SU-DHL-6 (cell line): ENCODE measurements around the gene TNFRSF19.

ENCODE experiments used
- CTCF ChIP-seq: fragments of 200-600 bp; sonication (generic); IDR thresholded peaks from one replicate; pipeline ENCODE4 v1.5.1; 2017; ENCODE audit warnings: antibody characterized with exemption, mild to moderate bottlenecking, low read length, moderate library complexity; ENCODE audit not compliant: insufficient read depth, poor library complexity, severe bottlenecking
- EZH2phosphoT487 ChIP-seq: fragments of 200-600 bp; sonication (generic), shearing (Covaris generic); conservative IDR thresholded peaks from 2 replicates; pipeline ENCODE4 v1.6.1; 2018; ENCODE audit warnings: mild to moderate bottlenecking, antibody characterized with exemption, low read length, moderate library complexity, mixed read lengths

GRCh38 chr13:23557733-23558132, 12.5 kb upstream of the TNFRSF19 start:
- TF ChIP-seq CTCF (no peak), EZH2phosphoT487 (no peak)
